GM21526 (cell line): ENCODE results near the gene DDAH1.

Experiments used
- ATAC-seq: cut with Tn5 transposase; IDR thresholded peaks from one replicate; pipeline ENCODE4 v1.9.1; 2021; ENCODE audit warnings: moderate library complexity; ENCODE audit not compliant: unreplicated experiment, low FRiP score

DDAH1 gene

DNA sequence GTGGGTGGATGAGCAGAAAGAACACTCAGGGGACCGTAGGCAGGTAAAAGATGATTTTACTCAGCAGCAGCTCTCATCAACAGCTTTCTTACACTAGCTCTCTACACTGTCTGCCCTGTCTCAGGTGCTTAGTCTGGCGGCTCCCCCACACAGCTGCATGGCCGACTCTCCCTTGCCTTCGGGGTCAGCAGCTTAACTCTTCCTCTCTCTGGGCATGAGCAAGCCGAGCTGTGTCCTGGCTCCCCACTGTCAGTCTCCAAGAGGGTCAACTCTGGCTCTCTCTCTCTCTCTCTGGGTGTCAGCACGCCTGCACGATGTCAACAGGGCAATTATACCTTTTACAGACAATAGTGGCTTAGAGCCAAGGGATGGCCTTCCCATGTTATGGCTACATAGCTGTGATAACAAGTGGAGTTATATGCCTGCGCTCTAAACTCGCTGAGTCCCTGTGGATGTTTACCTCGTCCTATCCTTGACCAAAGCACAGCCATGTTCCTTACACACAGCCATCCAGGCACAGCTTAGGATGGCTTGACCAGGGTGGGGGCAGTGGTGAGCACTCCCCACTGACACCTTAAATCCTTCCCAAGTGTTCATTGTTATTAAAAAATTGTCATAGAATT is 185.4 kb downstream of the DDAH1 start:
- no peak for ATAC-seq

DNA sequence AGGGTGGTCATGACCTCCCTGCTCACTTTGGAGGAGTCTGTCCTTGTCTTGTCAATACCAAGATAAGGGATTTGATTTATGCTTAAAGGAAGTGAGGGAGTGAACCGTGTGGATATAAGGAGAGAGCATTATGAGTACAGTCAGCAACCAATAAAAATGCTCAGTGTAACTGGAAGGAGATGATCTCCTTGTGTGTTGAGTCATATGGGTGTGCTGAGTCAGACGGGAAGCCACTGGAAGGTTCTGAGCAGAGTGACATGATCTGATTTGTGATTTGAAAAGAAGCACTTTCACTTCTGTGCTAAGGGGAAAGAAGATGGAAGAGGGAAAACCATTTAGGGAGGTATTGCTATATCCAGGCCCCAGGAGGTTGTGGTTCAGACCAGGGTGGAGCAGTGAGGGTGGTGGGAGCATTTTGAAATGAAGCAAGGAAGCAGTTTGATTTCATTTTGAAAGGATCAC is 186.1 kb downstream of the DDAH1 start:
- ATAC-seq, result no peak

DNA sequence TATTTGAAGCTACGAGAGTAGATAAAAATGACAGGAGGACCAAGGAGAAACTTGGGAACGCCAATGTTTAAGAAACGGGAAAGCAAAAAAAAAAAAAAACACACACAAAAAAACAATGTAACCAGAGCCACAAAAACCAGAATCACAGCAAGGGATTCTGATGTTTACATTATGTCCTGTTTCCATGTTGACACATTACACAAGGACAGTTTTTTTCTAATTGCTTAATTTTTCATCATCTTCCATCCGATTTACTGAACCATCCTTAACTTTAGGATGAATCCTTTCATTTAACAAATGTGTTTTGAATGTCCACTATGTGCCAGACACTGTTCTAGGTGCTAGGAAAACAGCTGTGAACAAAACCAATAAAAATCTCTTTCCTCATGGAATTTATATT is 187.2 kb downstream of the DDAH1 start:
- ATAC-seq, result no peak

DNA sequence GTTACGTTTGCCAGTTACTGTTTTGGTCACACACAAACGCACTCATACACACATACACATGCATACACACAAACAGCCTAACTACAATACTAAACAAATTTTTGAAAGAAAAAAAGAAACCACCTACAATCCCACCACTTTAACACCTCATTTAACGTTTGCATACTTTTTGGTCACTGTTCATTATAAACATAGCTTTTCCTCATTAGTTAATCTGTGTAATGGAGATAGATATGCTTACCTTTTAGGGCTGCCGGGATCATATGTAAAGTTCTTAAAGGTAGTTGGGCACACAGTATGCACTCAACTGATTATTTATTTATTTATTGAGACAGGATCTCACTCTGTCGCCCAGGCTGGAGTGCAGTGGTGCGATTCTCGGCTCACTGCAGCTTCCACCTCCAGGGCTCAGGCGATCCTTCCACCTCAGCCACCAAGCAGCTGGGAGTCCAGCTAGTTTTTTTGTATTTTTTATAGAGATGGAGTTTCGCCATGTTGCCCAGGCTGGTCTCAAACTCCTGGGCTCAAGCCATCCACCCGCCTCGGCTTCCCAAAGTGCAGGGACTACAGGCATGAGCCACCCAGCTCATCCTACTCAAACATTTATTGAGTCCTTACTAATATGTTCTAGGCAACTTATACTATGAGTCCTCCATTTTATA is 187.8 kb downstream of the DDAH1 start:
- ATAC-seq, result no peak

DNA sequence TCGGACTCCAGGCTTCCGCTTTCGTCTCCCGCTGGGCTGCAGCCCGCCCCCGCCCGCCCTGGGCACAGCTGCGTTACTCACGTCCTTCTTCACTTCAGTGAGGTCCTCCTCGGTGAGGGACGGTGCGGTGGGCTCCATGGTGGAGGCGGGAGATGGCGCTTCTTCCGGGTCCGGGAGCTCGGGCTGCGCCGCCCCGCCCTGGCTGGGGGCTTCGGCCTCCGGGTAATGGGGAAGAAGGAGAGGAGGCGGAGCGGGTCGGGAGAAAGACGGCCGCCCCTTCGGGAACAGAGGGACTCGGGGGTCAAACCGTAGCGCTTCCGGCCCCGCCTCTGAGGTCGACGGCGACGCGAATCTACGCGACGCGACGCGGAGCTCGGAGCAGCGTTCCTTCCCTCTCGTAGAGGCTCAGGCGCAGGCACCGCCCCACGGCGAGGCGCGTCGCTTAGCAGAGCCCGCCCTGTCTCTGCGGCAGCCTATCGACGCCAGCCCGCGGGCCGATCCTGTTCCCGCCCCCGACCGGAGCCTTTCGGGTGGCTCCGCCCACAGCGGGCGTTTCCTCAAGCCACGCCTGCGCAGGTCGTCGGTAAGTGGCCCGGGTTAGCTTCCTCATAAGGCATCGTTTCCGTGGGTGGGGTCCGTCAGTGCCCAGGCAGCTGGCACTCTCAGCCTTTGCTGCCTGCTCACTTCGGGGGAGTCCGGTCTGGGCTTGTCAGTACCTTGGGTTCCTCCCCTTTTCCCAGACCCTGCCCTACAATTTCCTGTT is 188.6 kb downstream of the DDAH1 start, which contains the start of gene BCL10:
Gene BCL10 (minus strand): TSS at position 418 of the 763 bp plus-strand sequence. CDS start 280 bp downstream, at position 138.
- ATAC-seq, result peak; percentile 97

DNA sequence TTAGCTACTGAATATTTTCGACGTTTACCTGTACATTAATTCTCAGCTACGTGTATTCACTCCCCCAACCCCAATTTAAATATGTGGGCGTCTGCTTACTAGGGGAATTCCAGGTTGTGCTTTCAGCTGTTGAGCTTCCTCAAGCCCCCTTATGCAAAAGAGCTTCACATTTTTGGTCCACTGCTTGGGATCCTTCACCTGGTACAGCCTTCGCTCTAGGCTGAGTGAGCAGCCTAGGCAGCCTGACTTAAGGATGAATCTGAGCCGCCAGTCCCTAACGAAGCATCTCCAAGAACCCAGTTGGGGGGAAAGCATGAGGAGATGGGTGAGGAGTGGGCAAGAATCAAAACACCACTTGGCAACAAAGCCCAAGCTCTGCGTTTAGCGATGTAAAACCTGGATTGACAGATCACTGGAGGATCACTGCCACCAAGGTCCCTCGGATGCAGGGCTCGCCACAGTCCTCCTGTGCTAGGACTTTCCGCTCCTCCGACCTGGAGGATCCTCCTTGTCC is 189.2 kb downstream of the DDAH1 start:
- ATAC-seq, result no peak

DNA sequence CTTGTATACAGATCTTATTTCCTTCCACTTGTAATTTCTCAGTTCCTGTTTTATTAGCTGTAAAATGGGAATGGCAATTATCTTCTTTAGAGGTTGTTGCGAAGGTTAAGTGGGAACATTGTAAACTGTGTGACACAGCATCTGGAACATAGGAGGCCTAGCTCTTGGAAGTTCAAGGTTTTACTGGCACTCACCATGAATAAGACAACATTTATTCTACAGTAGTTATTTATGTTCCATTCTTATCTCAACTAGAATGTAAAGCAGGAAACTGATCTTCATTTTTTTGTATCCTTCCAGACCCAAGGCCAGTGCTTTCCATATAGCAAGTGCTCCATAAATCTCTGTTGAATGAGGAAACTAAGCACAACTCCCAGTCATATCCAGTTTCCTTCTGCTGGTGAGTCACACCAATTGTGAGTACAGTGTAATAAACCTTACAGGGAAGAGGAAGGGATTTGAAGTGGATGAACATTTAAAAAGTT is 189.9 kb downstream of the DDAH1 start:
- no peak for ATAC-seq

DNA sequence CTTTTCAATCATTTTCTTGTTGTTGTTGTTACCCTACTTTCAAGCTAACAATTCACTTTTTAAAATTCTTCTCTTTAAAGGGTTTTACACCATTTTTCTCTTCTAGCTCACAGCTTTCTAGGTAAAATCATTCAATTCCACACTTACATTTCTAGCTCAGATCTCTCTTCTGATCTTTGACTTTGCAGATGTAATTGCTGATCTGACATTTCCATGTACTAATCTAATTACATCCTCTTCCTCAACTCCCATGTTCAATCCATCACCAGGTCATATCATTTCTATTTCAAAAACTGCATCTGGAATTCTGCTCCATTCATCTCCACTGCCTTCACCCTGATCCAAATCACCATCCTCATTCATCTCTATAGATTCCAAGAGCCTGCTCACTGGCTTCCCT is 191.6 kb downstream of the DDAH1 start:
- no peak for ATAC-seq

DNA sequence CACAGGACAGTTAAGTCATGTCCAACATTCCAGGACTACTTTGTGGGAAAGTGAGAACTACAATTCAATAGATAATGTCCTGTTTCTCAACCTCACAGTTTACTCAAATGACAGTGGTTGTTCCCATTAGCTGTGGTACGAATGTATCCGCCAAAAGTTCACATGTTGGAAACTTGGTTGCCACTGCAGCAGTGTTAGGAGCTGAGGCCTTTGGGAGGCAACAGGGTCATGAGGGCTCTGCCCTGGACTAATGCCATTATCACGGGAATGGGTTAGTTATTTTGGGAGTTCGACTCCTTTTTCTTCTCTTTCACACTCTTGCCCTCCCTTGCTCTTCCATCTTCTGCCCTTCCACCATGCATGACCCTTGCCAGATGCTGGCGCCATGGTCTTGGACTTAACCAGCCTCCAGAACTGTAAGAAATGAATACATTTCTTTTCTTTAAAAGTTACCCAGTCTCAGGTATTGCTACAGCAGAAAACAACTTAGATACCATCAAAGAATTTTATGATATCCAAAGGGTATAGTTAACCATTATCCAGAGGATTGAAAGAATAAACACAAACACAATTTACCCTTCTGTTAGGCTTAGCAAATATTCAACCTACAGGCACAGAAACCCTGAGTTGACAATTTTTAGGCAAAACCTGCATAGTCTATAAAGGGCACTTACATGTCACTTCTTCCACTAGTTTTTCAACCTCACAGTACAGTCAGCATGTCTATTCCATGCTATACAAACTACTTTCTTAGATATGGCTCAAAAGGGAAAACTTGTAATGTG is 196.0 kb downstream of the DDAH1 start:
- no peak for ATAC-seq
